SK-N-SH (cell line): ENCODE measurements around the gene KRT9. TPM values are rescaled to one million over a fixed set of nuclear protein-coding genes. Genes with fewer than 3 reads are reported as not detected.

Experiments
- CTCF ChIA-PET: fragments of 300-600, 350-600 bp; formaldehyde crosslinking; extraction: SDS; loops from one replicate; lab custom pipeline; 2021; lab: Yijun Ruan, JAX
- POLR2A ChIA-PET: fragments of 350-600 bp; sonication (Branson Sonifier 250); formaldehyde crosslinking; extraction: SDS; loops from one replicate; lab custom pipeline; 2020; ENCODE audit warnings: antibody characterized with exemption, inconsistent platforms; lab: Yijun Ruan, JAX
- DNase-seq: peaks from one replicate; pipeline ENCODE4 v3.0.0; 2012
- H2AFZ ChIP-seq: fragments of 200-600 bp; sonication (generic); 2 replicates; pipeline ENCODE4 v1.8.1; 2016; ENCODE audit warnings: antibody characterized with exemption, mild to moderate bottlenecking, low read depth
- H3F3A ChIP-seq: fragments of 200-600 bp; sonication (generic); replicated peaks from 2 replicates; pipeline ENCODE3; 2016; ENCODE audit warnings: antibody characterized with exemption, mild to moderate bottlenecking; ENCODE audit not compliant: insufficient read depth
- H3K27ac ChIP-seq, 2 experiments: fragments of 200-500 bp in 1 of 2; fragments of 200-600 bp in 1 of 2; sonication (Bioruptor generic) in 1 of 2; sonication (generic), shearing (Covaris generic) in 1 of 2; 2 replicates each; pipeline versions ENCODE4 v1.5.1 to v1.6.1; 2014 to 2016; ENCODE audit warnings: low read depth in 2 of 2, inconsistent platforms in 1 of 2, low read length in 1 of 2, mild to moderate bottlenecking in 1 of 2, mixed read lengths in 1 of 2
- H3K27me3 ChIP-seq: fragments of 200-600 bp; sonication (generic), shearing (Covaris generic); 2 replicates; pipeline ENCODE4 v1.6.1; 2016; ENCODE audit warnings: mixed run types; ENCODE audit not compliant: insufficient read depth
- H3K36me3 ChIP-seq, 2 experiments: fragments of 200-500 bp in 1 of 2; fragments of 200-600 bp in 1 of 2; sonication (Bioruptor generic) in 1 of 2; sonication (generic) in 1 of 2; replicated peaks in 1 of 2; 2 replicates each; pipeline versions ENCODE3 to v1.5.1; 2014 to 2016; ENCODE audit warnings: low read length in 1 of 2, mild to moderate bottlenecking in 1 of 2; ENCODE audit not compliant: insufficient read depth in 2 of 2, control insufficient read depth in 1 of 2
- H3K4me1 ChIP-seq, 2 experiments: fragments of 200-500 bp in 1 of 2; fragments of 200-600 bp in 1 of 2; sonication (Bioruptor generic) in 1 of 2; sonication (generic), shearing (Covaris generic) in 1 of 2; 2 replicates each; pipeline versions ENCODE4 v1.5.1 to v1.6.1; 2014 to 2016; ENCODE audit warnings: low read depth in 1 of 2, low read length in 1 of 2, mixed run types in 1 of 2; ENCODE audit not compliant: insufficient read depth in 2 of 2, control insufficient read depth in 1 of 2
- H3K4me2 ChIP-seq: fragments of 200-600 bp; sonication (generic), shearing (Covaris generic); 2 replicates; pipeline ENCODE4 v1.6.1; 2017; ENCODE audit warnings: mixed run types
- H3K4me3 ChIP-seq, 2 experiments: fragments of 200-500 bp in 1 of 2; fragments of 200-600 bp in 1 of 2; sonication (Bioruptor generic) in 1 of 2; sonication (generic), shearing (Covaris generic) in 1 of 2; 2 replicates each; pipeline versions ENCODE4 v1.5.1 to v1.8.1; 2014 to 2016; ENCODE audit warnings: low read depth in 2 of 2, inconsistent platforms in 1 of 2, low read length in 1 of 2, mild to moderate bottlenecking in 1 of 2, mixed read lengths in 1 of 2, moderate library complexity in 1 of 2
- H3K79me2 ChIP-seq: fragments of 200-600 bp; sonication (generic); 2 replicates; pipeline ENCODE4 v1.8.1; 2017; ENCODE audit warnings: mild to moderate bottlenecking; ENCODE audit not compliant: insufficient read depth
- H3K9ac ChIP-seq: fragments of 200-600 bp; sonication (generic); 2 replicates; pipeline ENCODE4 v1.6.1; 2017; ENCODE audit warnings: mixed run types
- H3K9me2 ChIP-seq: fragments of 200-600 bp; sonication (generic); 2 replicates; pipeline ENCODE4 v1.6.1; 2017; ENCODE audit warnings: mixed run types
- H3K9me3 ChIP-seq: fragments of 200-600 bp; sonication (generic); 2 replicates; pipeline ENCODE4 v1.6.1; 2017; ENCODE audit warnings: mixed run types, mild to moderate bottlenecking, moderate library complexity
- H4K20me1 ChIP-seq: fragments of 200-600 bp; sonication (generic); 2 replicates; pipeline ENCODE4 v1.6.1; 2017; ENCODE audit warnings: mild to moderate bottlenecking, mixed run types; ENCODE audit not compliant: insufficient read depth
- ELF1 ChIP-seq: IDR thresholded peaks from 2 replicates; pipeline ENCODE4 v1.4.0; 2012
- FOSL2 ChIP-seq: IDR thresholded peaks from 2 replicates; pipeline ENCODE4 v1.4.0; 2012; ENCODE audit warnings: low read depth, mild to moderate bottlenecking, moderate library complexity, borderline replicate concordance
- FOXJ3 ChIP-seq: sonication (generic); formaldehyde crosslinking; IDR thresholded peaks from 2 replicates; pipeline ENCODE4 v1.5.1; 2020; ENCODE audit warnings: mild to moderate bottlenecking, missing genetic modification reagents
- FOXM1 ChIP-seq: IDR thresholded peaks from 2 replicates; pipeline ENCODE4 v1.4.0; 2012; ENCODE audit warnings: low read depth, mild to moderate bottlenecking
- GABPA ChIP-seq: IDR thresholded peaks from 2 replicates; pipeline ENCODE4 v1.4.0; 2012; ENCODE audit warnings: low read depth, mild to moderate bottlenecking
- GATA2 ChIP-seq: sonication (generic); formaldehyde crosslinking; IDR thresholded peaks from 2 replicates; pipeline ENCODE4 v1.5.0; 2020; ENCODE audit warnings: mild to moderate bottlenecking, missing genetic modification reagents
- MAX ChIP-seq: IDR thresholded peaks from 2 replicates; pipeline ENCODE4 v1.4.0; 2012; ENCODE audit warnings: low read depth
- MXI1 ChIP-seq: IDR thresholded peaks from 2 replicates; pipeline ENCODE4 v1.6.1; 2012; ENCODE audit warnings: mild to moderate bottlenecking, low read depth, low read length, improper control_type of control experiment
- NFIC ChIP-seq: IDR thresholded peaks from 2 replicates; pipeline ENCODE4 v1.4.0; 2012; ENCODE audit warnings: borderline replicate concordance
- PBX3 ChIP-seq: IDR thresholded peaks from 2 replicates; pipeline ENCODE4; 2012
- POLR2AphosphoS5 ChIP-seq: IDR thresholded peaks from 2 replicates; pipeline ENCODE4 v1.6.1; 2012; ENCODE audit warnings: low read depth, low read length
- RCOR1 ChIP-seq: fragments of 150-350 bp; IDR thresholded peaks from 2 replicates; pipeline ENCODE4 v1.6.1; 2017; ENCODE audit warnings: antibody characterized with exemption, low read length
- REST ChIP-seq: IDR thresholded peaks from 2 replicates; pipeline ENCODE4 v1.6.1; 2012; ENCODE audit warnings: mild to moderate bottlenecking, low read depth, low read length, moderate library complexity
- RFX5 ChIP-seq: IDR thresholded peaks from 2 replicates; pipeline ENCODE4 v1.6.1; 2012; ENCODE audit warnings: mild to moderate bottlenecking, improper control_type of control experiment, low read length
- RXRA ChIP-seq: IDR thresholded peaks from 2 replicates; pipeline ENCODE4 v1.4.0; 2012; ENCODE audit warnings: low read depth, mild to moderate bottlenecking, borderline replicate concordance
- SIN3A ChIP-seq: IDR thresholded peaks from 2 replicates; pipeline ENCODE4 v1.6.1; 2012; ENCODE audit warnings: low read depth, mild to moderate bottlenecking, low read length, moderate library complexity, borderline replicate concordance
- SMC3 ChIP-seq: IDR thresholded peaks from 2 replicates; pipeline ENCODE4 v1.6.1; 2012; ENCODE audit warnings: low read depth, low read length, improper control_type of control experiment
- TAF1 ChIP-seq: IDR thresholded peaks from 2 replicates; pipeline ENCODE4 v1.6.1; 2012; ENCODE audit warnings: low read depth, mild to moderate bottlenecking, low read length, moderate library complexity, borderline replicate concordance
- USF1 ChIP-seq: IDR thresholded peaks from 2 replicates; pipeline ENCODE4 v1.4.0; 2012; ENCODE audit warnings: low read depth, borderline replicate concordance
- YY1 ChIP-seq: IDR thresholded peaks from 2 replicates; pipeline ENCODE4 v1.4.0; 2012; ENCODE audit warnings: low read depth, mild to moderate bottlenecking
- ZBTB33 ChIP-seq: IDR thresholded peaks from 2 replicates; pipeline ENCODE4 v1.4.0; 2012; ENCODE audit warnings: low read depth, borderline replicate concordance
- WGBS: methylation state at CpG from one replicate; pipeline ENCODE4 v1.1.6; 2017; ENCODE audit warnings: low lambda C conversion rate; 5-methylcytosine and 5-hydroxymethylcytosine counted together
- polyA plus RNA-seq, 3 experiments: library from polyadenylated mRNA; depleted of rRNA; stranded (reverse); fragments of >200 nt; gene quantifications; 2 replicates each; pipeline ENCODE4 v1.2.3, GENCODE V29; 2012

KRT9 gene
- polyA plus RNA-seq, 1 of the 3 experiments (the other 2 are of a cell fraction): not detected

GRCh38 chr17:41575336-41575735 lies 3.5 kb upstream of the KRT9 start:
- H3K36me3 ChIP-seq: no peaks in the 10 kb centered on the region
- ChIA-PET CTCF (interaction anchor here (1.1 to 2.5 kb wide), 4 partner anchors 17 to 88 kb away, joined by 3 to 13 read pairs (median 8); no protein-coding TSS in a partner anchor), POLR2A (no interaction called here)
- no peaks in the 10 kb centered on the region for H3K9me2 ChIP-seq
- H3K4me2 ChIP-seq: no peak overlapping the region
- TF ChIP-seq ZBTB33: no peak
- TF ChIP-seq USF1: no peak
- no peak for TF ChIP-seq MAX
- no peak for TF ChIP-seq PBX3
- TF ChIP-seq RFX5: no peak
- TF ChIP-seq YY1: no peak
- no peak for TF ChIP-seq SMC3
- TF ChIP-seq NFIC: no peak
- no peak for TF ChIP-seq GABPA
- no peak for TF ChIP-seq TAF1
- no peak for TF ChIP-seq POLR2AphosphoS5
- TF ChIP-seq ELF1: no peak
- TF ChIP-seq SIN3A: no peak
- no peak for TF ChIP-seq RXRA
- no peak for TF ChIP-seq FOSL2
- no peaks in the 10 kb centered on the region for H4K20me1 ChIP-seq
- no peaks in the 10 kb centered on the region for H3F3A ChIP-seq
- H3K27ac ChIP-seq: no peak overlapping the region
- H2AFZ ChIP-seq: no peak overlapping the region
- no peak overlapping the region for H3K9ac ChIP-seq
- no peak overlapping the region for H3K4me3 ChIP-seq
- H3K79me2 ChIP-seq: no peaks in the 10 kb centered on the region
- no peaks in the 10 kb centered on the region for H3K9me3 ChIP-seq
- peaks cover 22% of the 10 kb centered on the region; the same call in 1 of the 2 replicates for H3K27me3 ChIP-seq
- DNase-seq: no peak
- H3K4me1 ChIP-seq: peaks cover 0 to 3% of the 10 kb centered on the region in 2 experiments; a peak in 1 of 4 replicates
- WGBS: 21% methylated on average over 3 of the region's 3 CpGs

- H3K36me3 ChIP-seq: no peaks in the 10 kb centered on the region
- H3F3A ChIP-seq: no peaks in the 10 kb centered on the region
- no peak overlapping the region for H3K4me2 ChIP-seq
- no peak overlapping the region for H3K4me3 ChIP-seq
- ChIA-PET POLR2A (no interaction called here), CTCF (interaction anchor here (2.7 to 9.0 kb wide), 4 partner anchors 12 to 96 kb away, joined by 18 to 62 read pairs (median 40); no protein-coding TSS in a partner anchor)
- no peaks in the 10 kb centered on the region for H4K20me1 ChIP-seq
- H3K9ac ChIP-seq: no peak overlapping the region
- H3K9me2 ChIP-seq: no peaks in the 10 kb centered on the region
- DNase-seq: no peak
- no peaks in the 10 kb centered on the region for H3K79me2 ChIP-seq
- H3K27ac ChIP-seq: no peak overlapping the region
- no peaks in the 10 kb centered on the region for H3K9me3 ChIP-seq
- H2AFZ ChIP-seq: no peak overlapping the region
- WGBS: 67% methylated on average over 6 of the region's 6 CpGs
- peaks cover 35% of the 10 kb centered on the region; the same call in 1 of the 2 replicates for H3K27me3 ChIP-seq
- H3K4me1 ChIP-seq: no peaks in the 10 kb centered on the region
- TF ChIP-seq MXI1: no peak
- no peak for TF ChIP-seq USF1
- no peak for TF ChIP-seq RCOR1
- TF ChIP-seq GABPA: no peak
- no peak for TF ChIP-seq FOXM1
- TF ChIP-seq FOXJ3 (CRISPR knock-in tag): no peak
- no peak for TF ChIP-seq GATA2 (CRISPR knock-in tag)
- no peak for TF ChIP-seq REST
- no peak for TF ChIP-seq SMC3
- no peak for TF ChIP-seq SIN3A
- no peak for TF ChIP-seq ELF1
These were observed 4.5 kb downstream of the KRT9 start for GRCh38 chr17:41567317-41567716.
